ENCODE results near the gene CCDC196.

CCDC196 gene

DNA sequence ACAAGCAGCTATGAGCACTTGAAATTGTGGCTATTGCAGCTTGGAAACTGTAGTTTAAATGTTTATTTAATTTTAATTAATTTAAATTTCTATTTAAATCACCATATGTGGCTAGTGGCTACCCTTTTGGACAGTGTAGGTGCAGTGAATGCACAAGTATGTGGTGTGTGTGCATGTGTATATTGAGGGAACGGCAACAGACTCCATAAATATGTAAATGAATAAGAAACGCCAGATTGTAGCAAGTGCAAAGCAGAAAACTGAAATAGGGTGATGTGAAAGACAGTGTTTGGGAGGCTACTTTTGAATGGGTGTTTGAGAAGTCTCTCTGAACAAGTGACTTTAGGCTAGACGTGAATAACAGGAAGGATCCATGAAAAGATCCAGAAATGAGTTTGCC, 32.7 kb upstream of the CCDC196 start:
- H3K4me3 ChIP-seq (ENCODE audit: low read depth, low read length), result no peak overlapping the region
- DNase-seq (ENCODE audit: low read depth), result no peak
- TF ChIP-seq, protein P1, sequence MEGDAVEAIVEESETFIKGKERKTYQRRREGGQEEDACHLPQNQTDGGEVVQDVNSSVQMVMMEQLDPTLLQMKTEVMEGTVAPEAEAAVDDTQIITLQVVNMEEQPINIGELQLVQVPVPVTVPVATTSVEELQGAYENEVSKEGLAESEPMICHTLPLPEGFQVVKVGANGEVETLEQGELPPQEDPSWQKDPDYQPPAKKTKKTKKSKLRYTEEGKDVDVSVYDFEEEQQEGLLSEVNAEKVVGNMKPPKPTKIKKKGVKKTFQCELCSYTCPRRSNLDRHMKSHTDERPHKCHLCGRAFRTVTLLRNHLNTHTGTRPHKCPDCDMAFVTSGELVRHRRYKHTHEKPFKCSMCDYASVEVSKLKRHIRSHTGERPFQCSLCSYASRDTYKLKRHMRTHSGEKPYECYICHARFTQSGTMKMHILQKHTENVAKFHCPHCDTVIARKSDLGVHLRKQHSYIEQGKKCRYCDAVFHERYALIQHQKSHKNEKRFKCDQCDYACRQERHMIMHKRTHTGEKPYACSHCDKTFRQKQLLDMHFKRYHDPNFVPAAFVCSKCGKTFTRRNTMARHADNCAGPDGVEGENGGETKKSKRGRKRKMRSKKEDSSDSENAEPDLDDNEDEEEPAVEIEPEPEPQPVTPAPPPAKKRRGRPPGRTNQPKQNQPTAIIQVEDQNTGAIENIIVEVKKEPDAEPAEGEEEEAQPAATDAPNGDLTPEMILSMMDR (conservative IDR thresholded peaks at IDR 0.05; ENCODE audit: low read depth, low read length), result no peak

DNA sequence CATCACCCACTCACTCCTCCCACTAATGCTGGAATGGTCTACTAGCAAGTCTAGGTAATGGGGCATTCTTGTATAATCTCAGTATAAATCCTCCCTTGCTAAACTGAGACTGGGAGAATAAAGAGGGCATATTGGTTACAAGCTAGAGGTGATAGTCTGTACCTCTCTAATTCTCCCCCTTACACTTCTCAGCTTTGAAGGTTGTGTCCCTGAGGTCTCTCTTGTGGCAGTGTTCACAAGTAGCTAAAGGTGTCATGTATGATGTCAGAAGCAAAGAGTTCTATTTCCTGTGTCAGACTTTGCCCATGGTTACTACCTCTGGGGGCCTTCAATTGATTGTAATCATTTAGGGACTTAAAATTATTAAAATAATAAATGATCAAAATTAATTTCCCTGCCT, 26.6 kb upstream of the CCDC196 start:
- no peak for DNase-seq (ENCODE audit: low read depth)
- H3K4me3 ChIP-seq (ENCODE audit: low read depth, low read length), result no peak overlapping the region
- TF ChIP-seq, protein P1 (conservative IDR thresholded peaks at IDR 0.05; ENCODE audit: low read depth, low read length), result no peak

DNA sequence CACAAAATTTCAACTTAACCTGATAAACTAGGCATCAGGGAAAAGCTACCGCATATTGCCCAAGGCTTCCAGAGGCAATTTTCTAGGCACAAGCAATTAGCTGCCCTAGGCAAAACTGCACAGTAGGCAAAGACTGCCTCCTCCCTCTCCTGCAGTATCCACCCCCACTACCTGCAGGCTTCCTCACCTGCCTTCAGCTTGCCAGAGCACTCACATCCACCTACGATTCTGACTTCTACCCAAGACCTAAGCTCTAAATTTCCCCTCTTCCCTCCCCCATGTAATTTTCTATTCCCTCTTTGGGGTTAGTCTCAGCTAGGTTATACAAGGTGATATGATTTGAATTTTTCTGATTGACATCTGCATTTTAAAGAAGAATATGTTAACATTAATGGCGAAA, 21.9 kb upstream of the CCDC196 start:
- no peak overlapping the region for H3K4me3 ChIP-seq (ENCODE audit: low read depth, low read length)
- DNase-seq (ENCODE audit: low read depth), result no peak
- TF ChIP-seq, protein P1 (conservative IDR thresholded peaks at IDR 0.05; ENCODE audit: low read depth, low read length), result no peak

DNA sequence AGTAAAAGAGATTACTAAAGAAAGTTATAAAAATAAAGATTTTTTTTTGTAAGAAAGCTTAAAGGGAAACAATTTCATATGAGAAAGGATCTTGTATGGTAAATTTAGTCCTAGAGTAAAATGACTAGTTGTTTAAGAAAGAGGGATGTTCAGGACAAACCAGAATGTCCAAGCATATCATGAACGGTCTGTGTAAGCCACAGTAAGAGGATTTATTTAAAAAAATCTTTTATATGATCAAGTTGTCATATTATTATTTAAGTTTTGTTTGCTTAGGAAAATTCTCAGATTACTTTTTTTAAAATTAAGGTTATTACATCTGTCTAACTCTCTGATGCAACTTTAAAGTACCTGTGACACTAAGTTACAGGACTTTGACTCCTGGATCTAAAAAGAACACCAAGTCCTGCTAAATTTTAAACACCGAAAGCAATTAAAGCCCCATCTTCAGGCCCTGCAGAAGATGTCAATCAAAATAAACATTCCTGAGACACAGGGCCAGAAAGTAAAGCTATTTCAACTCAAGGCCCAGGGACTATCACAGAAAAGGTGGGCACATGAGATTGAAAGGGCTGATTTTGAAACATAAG, 17.3 kb upstream of the CCDC196 start:
- H3K4me3 ChIP-seq (ENCODE audit: low read depth, low read length), result no peak overlapping the region
- TF ChIP-seq, protein P1 (conservative IDR thresholded peaks at IDR 0.05; ENCODE audit: low read depth, low read length), result no peak
- DNase-seq (ENCODE audit: low read depth), result no peak

DNA sequence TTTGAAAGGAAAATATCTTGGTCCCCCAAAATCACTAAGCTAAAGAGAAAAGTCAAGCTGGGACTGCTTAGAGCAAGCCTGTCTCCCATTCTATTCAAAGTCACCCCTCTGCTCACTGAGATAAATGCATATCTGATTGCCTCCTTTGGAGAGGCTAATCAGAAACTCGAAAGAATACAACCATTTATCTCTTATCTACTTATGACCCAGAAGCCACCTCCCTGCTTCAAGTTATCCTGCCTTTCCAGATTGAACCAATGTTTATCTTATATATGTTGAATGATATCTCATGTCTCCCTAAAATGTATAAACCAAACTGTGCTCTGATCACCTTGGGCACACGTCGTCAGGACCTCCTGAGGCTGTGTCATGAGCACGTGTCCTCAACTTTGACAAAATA, 14.6 kb upstream of the CCDC196 start:
- TF ChIP-seq, protein P1 (conservative IDR thresholded peaks at IDR 0.05; ENCODE audit: low read depth, low read length), result no peak
- no peak for DNase-seq (ENCODE audit: low read depth)
- no peak overlapping the region for H3K4me3 ChIP-seq (ENCODE audit: low read depth, low read length)

DNA sequence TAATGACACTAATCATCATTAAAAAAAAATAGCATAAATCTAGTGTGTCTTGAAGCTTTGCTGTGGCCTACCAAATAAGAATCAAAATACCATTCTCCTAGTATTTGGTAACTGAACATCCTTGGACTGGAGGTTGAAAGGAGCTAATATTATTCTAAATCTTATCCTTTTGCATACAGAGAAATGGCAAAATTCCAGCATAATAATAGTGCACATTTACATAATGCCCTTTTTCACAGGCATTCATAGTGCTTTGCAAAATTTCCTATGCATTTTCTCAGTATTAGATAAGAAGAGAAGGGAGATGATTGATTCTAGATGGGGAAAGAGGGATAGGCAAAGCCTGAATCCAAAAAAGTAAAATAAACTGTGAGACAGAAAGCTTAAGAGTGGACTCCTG, 13.9 kb upstream of the CCDC196 start:
- H3K4me3 ChIP-seq (ENCODE audit: low read depth, low read length), result no peak overlapping the region
- DNase-seq (ENCODE audit: low read depth), result no peak
- TF ChIP-seq, protein P1 (conservative IDR thresholded peaks at IDR 0.05; ENCODE audit: low read depth, low read length), result no peak

DNA sequence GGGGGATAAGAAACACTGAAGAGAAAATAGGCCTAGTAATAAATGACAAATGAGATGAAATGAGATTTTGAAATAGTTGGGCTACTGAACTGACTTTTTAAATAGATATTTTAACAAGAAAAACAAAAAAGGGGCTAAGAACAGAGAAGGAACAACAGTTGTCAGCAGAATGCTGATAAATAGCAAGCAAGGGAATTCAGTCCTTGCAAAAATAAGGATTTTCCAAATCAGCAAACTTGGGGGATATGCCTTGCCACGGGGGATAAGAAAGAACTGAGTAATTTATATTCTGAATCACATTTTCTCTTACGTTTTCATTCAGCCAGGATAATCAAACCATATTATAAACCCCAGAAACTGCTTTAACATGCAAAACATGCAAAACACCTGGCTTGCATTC, 12.9 kb upstream of the CCDC196 start:
- no peak for DNase-seq (ENCODE audit: low read depth)
- H3K4me3 ChIP-seq (ENCODE audit: low read depth, low read length), result no peak overlapping the region
- TF ChIP-seq, protein P1 (conservative IDR thresholded peaks at IDR 0.05; ENCODE audit: low read depth, low read length), result no peak

Measured in choroid plexus epithelial cell (primary cell).